NCI-H2107 (cell line): ENCODE results near the gene PAFAH1B2.
"Not testable (repeated sequence)": the region's sequence is repeated elsewhere in the genome, so short reads cannot be mapped to it uniquely, and the experiment has no call there.

Experiments used
- DNase-seq: peaks from one replicate; lab custom pipeline; 2025; lab: John Stamatoyannopoulos, UW

PAFAH1B2 gene

DNA sequence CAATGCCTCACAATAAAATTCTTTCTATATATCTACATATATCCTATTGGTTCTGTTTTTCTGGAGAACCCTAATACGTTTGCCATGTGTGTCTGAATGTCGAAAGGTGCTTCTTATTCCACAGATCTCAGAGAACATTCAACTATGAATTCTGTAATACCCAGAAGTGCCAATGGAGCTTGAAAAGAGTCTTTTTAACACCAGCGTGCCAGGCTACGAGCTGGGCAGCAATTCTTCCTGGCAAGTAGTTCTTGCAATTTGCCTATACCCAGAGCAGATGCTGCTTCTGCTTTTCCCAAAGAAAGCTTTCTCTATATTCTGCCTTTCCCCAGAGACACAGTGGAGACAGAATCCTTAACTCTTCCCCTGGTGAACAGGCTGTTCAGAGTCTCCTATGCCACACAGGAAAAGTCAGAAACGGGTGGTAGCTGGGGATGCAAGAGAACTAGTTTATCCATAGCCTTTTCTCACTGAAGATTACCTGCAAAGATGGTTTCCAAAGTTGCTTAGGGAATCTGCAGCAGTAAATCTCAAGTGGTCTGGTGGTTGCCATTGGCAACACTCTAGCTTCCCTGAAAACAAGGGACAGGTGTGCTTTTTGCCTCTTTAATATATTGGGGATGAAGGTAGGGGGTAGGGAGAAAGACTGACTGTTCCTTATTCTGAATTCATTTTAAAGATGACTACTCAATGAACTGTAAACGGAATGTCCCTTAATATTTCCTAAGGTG, 16.8 kb upstream of the PAFAH1B2 start:
- DNase-seq: no peak

DNA sequence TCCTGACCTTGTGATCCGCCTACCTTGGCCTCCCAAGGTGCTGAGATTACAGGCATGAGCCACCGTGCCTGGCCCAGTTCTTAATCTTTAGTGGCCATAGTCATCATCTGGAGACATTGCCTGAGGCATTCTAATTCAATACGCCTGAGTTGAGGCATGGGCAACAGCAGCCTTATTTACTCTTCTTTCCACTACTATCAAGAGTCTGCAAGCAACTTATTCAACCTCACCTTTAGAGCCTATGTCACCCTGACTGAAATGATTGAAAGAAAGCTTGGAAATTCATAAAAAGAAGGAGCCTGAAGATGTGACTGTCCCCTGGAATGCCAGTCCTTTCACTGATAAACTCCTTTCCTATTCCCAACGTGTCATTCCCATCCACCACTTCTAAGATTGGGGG, 15.8 kb upstream of the PAFAH1B2 start:
- no peak for DNase-seq

DNA sequence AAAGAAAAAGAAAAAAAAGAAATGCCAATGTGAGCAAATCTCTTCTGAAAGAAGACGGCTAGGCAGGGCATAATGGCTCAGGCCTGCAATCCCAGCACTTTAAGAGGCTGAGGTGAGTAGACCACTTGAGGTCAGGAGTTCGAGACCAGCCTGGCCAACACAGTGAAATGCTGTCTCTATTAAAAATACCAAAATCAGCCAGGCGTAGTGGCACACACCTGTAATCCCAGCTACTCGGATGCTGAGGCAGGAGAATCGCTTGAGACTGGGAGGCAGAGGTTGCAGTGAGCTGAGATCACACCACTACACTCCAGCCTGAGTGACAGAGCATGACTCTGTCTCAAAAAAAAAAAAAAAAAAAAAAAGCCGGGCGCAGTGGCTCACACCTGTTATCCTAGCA, 13.7 kb upstream of the PAFAH1B2 start:
- not testable (repeated sequence) for DNase-seq

DNA sequence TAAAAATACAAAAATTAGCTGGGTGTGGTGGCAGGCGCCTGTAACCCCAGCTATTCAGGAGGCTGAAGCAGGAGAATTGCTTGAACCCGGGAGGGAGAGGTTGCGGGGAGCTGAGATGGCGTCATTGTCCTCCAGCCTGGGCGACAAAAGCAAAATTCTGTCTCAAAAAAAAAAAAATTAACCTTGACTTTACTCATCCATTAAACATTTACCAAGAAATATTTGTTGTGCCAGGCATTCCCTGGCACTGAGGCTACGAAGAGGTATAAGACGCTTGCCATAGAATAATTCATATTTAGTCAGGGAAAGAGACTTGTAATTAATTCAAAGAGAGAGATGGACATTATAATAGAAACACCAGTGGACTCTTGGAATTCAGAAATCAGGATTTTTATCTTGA, 13.2 kb upstream of the PAFAH1B2 start:
- no peak for DNase-seq

DNA sequence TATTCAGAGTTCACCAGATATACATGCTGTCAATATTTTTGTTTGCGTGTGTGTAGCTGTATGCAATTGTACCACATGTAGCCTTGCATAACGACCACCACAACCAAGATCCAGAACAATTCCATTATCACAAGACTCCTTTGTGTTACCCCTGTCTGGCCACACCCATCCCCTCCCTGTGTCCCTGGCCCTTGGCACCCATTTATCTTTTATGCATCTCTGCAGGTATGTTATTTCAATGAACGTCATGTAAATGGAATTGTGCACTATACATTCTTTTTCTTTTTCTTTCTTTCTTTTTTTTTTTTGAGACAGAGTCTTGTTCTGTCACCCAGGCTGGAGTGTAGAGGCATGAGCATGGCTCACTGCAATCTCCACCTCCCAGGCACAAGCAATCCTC, 9.7 kb upstream of the PAFAH1B2 start:
- DNase-seq: no peak

DNA sequence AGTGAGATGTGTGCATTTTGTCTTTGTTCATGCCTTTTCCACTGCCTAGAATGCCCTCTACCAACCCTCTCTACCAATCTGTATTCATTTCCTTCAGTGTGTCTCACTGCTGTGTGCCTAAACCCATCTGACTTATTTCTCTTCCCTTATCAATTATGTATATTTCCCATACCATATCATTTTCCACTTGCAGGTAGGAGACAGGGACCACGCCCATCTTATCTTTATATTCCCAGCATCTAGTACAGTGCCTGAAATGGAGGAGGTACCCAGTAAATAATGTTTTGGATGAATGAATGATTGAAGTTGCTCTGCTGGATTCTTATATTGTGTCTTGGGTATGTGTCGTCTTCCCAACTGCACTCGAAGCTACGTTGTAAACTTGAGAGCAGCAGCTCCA, 9.1 kb upstream of the PAFAH1B2 start:
- DNase-seq: not testable (repeated sequence)

DNA sequence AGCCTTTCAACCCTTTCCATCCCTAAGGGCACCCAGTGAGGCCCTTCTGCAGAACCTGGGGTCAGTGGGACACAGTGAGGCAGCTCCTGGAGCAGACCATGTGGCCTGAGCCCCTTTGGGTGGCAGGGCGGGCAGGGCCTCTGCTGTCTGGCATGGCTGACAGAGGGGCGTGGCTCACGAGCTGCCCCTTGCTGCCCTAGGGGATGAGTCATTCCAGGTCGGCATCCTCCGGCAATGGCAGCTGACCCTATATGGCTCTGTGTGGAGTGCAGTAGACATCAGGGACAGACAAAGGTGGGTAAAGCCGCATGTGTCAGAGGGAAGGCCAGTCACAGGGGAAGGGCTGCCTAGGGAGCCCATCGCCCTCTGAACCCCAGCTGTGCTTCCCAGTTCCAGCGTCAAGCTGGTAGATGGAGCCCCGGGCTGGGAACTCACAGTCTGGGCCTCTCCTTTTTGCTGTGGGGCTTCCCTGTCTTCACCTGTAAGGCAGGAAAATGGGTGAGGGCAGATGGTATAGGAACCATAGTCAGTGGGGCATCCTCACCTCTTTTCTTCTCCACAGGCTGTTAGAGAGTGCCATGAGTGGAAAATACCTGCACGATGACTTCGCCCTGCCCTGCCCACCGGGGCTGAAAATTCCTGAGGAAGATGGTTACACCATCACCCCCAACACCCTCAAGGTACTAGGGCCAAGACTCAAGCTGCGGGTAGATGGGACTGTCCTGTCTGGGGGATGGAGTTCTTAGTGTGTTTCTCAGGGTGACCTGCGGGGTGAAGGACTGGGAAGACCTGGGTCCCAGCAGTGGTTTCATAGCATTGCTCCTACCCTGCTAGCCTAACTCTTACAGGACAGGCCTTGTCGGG, 6.6 kb upstream of the PAFAH1B2 start:
- not testable (repeated sequence) for DNase-seq

DNA sequence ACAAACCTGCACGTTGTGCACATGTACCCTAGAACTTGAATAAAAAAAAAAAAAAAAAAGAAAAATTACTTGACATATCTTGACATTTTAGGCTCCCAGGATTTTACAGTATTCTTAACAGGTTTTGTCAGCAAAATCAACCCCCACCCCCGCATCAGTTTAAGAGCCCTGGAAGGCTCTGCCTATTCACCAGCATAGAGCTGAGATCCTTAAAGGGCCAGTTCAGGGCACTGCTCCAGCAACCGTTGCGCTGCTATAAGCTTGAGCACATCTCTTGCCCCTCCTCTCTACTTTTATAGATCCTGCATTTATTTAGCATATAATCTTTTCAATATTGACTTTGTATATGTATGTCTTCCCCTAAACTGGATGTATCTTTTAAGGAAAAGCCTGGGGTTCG, 697 bp upstream of the PAFAH1B2 start:
- no peak for DNase-seq

DNA sequence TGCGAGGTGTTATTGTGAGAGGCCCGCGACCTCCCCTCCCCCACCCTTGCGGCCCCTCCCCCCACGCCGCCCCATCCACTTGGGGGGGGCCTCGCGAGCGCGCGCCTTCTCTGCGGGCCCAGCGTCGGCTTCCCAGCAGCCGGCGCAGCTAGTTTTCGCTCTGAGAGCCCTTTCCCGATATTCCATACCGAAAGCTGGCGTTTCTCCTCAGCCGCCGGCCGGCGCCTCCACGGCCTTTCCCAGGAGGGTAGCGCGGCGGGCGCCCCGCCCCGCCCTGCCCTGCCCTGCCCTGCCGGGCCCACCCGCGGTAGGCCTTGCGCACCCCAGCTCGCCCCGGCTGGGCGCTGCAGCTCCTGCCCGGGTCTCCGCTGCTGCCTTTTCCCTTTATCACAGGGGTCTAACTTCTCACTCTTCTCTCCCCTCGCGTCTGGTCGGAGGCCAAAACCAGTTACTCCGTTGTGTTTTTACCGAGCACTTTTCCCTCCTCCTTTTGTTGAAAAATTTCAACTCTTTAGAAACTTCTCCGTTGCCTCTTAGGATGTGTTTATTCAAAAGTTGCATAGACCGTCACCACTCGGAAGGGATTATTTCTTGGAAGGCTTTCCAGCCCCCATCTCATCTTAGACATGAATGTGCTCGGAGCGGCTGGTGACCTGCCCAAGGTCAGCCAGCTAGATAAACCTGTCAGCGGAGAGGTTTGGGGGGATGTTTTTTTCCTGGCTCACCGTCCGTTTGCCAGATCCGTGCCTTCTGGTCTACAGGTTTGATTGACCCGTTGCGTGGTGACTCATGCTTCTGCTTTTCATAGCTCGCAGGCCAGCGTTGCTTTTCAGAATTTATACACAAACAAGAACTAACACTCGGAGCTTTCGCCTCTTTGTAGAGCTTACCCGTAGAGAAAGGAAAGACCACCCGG, 648 bp downstream of the PAFAH1B2 start:
- DNase-seq: no peak

DNA sequence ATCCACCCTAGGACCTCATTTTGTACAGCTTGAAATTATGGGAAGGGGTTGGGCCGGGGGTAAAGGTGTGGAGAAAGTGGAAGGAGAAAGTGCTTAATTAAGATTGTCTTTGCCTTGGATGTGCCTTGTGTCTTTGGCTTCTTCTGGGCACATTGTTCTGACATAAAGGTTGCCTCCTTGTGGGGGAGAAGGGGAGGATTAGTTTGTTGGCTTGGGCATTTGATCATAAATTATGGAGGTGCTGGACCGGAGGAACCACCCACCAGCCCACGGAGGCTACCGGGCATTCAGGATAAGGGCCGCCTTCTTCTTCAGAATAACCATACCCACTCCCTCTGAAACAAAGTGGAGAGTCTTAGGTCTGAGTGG, 1.3 kb downstream of the PAFAH1B2 start:
- no peak for DNase-seq

DNA sequence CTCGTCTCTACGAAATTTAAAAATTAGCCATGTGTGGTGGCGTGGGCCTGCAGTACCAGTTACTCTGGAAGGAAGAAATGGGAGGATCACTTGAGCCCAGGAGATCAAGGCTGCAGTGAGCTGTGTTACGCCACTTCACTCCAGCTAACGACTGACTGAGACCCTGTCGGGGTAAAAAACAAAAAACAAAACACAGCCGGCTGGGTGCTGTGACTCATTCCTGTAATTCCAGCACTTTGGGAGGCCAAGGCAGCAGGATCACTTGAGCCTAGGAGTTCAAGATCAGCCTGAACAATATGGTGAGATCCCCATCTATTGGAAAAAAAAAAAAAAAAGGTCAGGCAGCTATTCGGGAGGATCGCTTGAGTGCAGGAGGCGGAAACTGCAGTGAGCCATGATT, 2.4 kb downstream of the PAFAH1B2 start:
- DNase-seq: no peak

DNA sequence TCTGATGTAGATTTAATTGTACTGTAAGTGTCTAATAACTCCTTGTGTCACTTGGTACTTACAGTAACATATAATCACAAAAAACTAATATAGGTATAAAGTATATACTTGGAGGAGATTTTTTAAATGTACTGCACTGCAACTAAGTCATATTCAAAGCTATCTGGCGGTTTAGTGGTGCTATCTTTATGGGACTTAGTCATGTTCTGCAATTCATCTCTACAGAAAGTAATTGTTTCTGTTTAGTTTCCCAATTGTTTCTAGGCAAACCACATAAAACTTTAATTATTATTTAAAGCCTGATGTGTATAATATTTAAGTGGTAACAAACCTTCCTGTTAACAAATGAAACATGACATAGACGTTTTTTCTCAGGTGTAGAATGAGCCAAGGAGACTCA, 8.0 kb downstream of the PAFAH1B2 start:
- no peak for DNase-seq

DNA sequence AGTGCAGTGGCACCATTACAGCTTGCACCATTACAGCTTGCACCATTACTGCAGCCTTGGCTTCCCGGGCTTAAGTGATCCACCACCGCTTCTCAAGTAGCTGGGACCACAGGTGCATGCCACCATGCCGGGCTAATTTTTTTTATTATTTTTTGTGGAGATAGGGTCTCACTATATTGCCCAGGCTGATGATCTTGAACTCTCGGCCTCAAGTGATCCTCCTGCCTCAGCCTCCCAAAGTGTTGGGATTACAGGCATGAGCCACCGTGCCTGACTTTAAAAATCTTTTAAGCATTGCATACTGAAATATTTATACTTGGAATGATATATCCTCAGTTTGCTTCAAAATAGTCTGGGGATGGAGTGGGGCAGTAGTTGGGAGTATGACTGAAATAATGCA, 10.4 kb downstream of the PAFAH1B2 start:
- no peak for DNase-seq

DNA sequence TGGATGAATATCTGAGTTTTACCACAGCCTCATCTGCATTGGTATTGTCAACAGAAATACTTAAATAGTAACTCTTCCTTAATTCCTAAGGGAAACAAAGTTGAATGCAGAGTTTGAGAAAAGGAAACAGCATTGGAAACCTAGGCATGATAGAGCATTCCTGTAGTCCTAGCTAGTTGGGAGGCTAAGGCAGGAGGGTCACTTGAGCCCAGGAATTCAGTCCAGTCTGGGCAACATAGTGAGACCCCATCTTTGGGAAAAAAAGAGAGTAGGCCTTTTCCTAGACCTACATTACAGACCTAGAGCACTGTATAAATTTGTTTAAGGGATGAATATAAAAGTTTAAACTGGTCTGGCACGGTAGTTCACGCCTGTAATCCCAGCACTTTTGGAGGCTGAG, 13.4 kb downstream of the PAFAH1B2 start:
- no peak for DNase-seq

DNA sequence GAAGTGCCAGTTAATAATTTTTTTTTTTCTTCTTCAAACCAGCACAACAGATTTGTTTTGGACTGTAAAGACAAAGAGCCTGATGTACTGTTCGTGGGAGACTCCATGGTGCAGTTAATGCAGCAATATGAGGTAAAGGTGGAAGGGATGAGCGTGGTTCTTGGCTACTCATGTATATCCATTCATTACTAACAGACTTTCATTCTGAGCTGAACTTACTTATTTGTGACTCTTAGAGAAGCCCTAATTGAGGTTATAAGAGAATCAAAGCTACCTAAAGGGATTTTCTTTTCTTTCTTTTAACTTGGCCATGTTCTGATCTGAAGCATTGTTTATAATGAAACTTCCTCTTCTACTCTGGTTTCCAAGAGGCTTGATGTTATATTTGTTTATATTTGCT, 15.8 kb downstream of the PAFAH1B2 start:
- DNase-seq: no peak

DNA sequence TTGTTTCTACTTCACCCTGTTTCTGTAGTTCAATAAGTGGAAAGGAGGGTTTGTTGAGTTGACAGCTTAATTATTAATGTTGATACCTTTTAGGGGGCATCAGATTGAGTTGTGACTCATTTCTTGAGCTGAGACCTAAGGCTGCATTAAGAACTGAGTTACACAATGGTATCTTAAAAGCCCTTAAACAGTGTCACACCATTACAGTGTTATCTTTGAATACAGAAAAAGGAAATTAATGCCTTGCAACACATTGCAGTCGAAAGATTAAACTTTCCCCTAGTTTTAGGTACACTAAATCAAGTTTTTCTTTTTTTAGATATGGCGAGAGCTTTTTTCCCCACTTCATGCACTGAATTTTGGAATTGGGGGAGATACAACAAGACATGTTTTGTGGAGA, 16.7 kb downstream of the PAFAH1B2 start:
- no peak for DNase-seq

DNA sequence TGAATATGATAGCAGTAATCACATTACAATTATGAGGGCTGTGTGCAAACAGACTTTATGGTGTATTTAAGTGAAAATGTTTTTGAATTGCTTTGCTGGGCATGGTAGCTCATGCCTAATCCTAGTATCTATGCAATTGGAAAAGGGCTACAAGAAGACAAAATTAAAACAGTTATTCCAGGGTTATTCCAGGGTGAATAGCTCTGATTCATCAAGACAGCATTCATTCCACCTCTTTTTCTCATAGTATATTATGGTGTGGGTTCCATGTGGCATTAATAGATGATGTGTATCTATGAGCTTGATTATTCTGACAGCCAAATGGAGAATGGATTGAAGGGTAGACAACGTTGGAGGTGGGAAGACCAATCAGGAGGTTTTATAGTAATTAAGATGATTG, 22.4 kb downstream of the PAFAH1B2 start:
- DNase-seq: no peak

DNA sequence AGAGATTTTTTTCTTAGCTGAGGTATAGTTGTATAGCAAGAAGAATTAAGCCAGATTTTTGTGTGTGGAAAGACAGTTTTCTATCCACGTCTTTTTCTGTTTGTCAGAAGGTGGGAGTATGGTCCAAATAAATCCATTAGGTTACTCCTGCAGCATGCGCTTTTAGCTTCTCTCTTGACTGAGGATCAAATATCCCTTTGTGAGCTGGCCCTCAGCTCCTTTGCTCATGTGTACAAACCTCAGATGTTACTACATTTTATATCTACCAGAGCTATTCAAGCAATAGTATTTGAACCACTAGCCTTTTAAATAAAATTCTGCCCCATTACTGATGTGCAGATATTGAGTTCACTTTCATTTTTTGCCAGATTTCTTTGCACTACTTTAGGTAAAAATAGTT, 25.6 kb downstream of the PAFAH1B2 start:
- no peak for DNase-seq

DNA sequence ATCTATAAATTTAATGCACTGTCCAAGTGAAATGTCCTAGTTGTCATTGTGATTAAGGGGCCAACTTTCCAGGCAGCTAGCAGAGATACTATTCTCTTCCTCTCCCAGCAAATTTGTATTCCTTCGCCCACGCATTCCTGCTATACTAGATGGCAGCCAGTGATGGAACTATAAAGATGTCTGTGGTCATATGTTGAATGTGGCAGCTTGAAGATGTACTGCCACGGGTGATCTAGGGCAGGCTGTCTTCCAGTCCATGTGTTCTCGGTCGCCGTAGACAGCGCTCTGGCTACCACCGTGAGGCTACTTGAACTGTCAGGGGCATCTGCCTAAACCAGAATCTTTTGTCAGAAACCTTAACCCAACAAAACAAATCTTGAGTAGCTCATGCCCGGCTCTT, 26.1 kb downstream of the PAFAH1B2 start:
- no peak for DNase-seq

DNA sequence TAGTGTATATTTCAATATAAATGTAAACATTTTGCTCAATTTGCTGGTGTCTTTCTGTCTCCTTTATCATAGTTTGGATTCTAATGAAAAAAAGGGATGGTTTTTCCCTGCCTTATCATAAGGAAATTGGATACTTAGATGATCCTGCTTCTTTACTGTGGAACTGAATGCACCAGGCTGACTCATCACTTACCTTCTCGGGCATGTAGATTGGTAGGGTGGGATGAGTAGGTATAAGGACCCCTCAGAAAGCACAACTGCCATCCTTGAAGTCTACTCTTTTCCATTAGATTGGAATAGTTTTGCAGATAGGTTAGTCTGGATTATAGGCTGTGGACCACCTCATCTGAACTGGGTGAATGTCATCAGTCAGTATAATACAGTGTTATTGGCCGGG, 26.9 kb downstream of the PAFAH1B2 start:
- no peak for DNase-seq

DNA sequence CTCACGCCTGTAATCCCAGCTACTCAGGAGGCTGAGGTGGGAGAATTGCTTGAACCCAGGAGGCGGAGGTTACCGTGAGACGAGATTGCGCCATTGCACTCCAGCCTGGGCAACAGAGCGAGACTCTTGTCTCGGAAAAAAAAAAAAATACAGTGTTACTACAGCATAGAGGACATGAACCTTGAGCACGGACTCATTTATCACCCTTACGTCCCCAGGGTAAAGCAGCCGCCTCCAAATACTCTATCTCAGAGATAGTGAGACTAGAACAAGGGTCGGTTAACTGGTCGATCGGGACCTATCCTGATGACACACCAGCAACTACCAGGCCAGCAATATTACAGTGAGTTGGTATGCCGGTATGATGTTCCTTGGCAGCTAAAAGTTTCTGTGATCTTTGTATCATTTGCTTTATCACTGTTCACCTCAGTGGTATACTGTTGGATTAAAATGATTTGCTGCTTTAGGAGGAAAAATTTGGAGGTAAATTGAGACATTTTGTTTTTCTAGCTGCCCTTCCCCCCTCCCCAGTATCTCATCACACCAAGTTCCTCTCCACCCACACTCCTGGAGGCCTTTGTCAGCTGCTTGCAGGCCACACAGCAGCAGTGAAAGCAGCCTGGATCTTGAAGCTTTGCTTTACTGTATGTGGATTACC, 27.4 kb downstream of the PAFAH1B2 start:
- DNase-seq: no peak
